ENCODE measurements around the gene IFNA4. TPM values are rescaled to one million over a fixed set of nuclear protein-coding genes. Genes with fewer than 3 reads are reported as not detected.

Gene IFNA4
- total and polyA plus RNA-seq, 9 of the 15 experiments (the other 6 are each of a cell fraction or from before 2014, with no cell fraction given): not detected

- TF ChIP-seq ETS1 (conservative IDR thresholded peaks at IDR 0.05; ENCODE audit: control insufficient read depth, low read depth, low read length) (no peak), KDM1A (IDR thresholded peaks at IDR 0.05) (no peak), MED1 (CRISPR knock-in tag; IDR thresholded peaks at IDR 0.05; ENCODE audit: borderline replicate concordance) (no peak), POLR2B (IDR thresholded peaks at IDR 0.05; ENCODE audit: low read depth, partially characterized antibody) (no peak), CAMTA2 (CRISPR knock-in tag; conservative IDR thresholded peaks at IDR 0.05) (no peak), ATF2 (CRISPR knock-in tag; IDR thresholded peaks at IDR 0.05) (no peak), ATF3 (IDR thresholded peaks at IDR 0.05) (no peak), ATF3 (CRISPR knock-in tag; conservative IDR thresholded peaks at IDR 0.05) (no peak), ZNF23 (CRISPR knock-in tag; IDR thresholded peaks at IDR 0.05) (no peak)
These were observed 15.2 kb downstream of the IFNA4 start (continued) for GRCh38 chr9:21172156-21172555.

Measured in K562 (cell line).